GM13977 (cell line): ENCODE results near the gene GARNL3.

Experiments
- DNase-seq: peaks from one replicate; pipeline ENCODE4 v3.0.0; 2012; ENCODE audit warnings: low spot score
- in situ Hi-C: fragments of 300-500 bp; cut with MboI; formaldehyde crosslinking; loops from one replicate; pipeline ENCODE4 v1.12.0; 2022; ENCODE audit warnings: low sequenced_read_pairs, low pct_unique_long_range_greater_than_20kb, mixed read lengths, inconsistent platforms; ENCODE audit not compliant: unreplicated experiment
- TF ChIP-seq, protein P1 (sequence below): IDR thresholded peaks from 2 replicates; pipeline ENCODE4 v1.5.1; 2012; ENCODE audit warnings: mild to moderate bottlenecking, control low read depth; ENCODE audit not compliant: insufficient read depth; ENCODE audit errors: extremely low read depth, missing control alignments

Gene GARNL3

DNA sequence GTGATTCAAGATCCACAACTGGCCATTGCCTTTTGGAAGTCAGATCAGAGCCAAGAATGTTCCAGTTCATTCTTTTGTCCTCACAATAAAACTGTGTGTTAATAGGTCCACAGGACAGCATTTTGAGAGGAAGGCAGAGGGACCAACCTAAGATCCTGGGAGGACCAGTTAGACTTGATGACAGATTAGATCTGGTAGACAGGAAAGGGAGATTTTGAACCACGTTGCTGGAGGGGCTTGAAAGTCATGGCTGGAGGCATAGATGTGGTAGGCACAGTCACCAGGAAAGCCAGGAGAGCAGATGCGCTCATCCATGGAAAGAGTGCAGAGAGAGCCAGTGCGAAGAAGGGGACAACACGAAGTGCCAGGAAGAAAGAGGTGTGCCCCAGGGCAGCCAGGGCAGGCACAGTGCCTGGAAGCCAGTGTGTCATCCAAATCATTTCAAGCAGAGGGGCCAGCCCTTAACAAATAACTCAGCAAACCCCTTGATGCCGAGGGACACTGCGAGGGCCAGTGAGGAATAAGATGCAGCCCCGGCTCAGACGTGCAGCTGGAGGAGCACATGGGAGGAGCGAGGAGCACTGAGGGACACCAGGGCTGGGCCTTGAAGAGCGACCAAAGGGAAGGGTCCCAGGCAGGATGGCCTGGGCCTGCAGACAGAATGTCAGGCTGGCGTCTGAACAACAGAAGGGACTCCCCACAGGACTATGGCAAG lies 119.6 kb downstream of the GARNL3 start:
- TF ChIP-seq, protein P1, sequence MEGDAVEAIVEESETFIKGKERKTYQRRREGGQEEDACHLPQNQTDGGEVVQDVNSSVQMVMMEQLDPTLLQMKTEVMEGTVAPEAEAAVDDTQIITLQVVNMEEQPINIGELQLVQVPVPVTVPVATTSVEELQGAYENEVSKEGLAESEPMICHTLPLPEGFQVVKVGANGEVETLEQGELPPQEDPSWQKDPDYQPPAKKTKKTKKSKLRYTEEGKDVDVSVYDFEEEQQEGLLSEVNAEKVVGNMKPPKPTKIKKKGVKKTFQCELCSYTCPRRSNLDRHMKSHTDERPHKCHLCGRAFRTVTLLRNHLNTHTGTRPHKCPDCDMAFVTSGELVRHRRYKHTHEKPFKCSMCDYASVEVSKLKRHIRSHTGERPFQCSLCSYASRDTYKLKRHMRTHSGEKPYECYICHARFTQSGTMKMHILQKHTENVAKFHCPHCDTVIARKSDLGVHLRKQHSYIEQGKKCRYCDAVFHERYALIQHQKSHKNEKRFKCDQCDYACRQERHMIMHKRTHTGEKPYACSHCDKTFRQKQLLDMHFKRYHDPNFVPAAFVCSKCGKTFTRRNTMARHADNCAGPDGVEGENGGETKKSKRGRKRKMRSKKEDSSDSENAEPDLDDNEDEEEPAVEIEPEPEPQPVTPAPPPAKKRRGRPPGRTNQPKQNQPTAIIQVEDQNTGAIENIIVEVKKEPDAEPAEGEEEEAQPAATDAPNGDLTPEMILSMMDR = no peak

DNA sequence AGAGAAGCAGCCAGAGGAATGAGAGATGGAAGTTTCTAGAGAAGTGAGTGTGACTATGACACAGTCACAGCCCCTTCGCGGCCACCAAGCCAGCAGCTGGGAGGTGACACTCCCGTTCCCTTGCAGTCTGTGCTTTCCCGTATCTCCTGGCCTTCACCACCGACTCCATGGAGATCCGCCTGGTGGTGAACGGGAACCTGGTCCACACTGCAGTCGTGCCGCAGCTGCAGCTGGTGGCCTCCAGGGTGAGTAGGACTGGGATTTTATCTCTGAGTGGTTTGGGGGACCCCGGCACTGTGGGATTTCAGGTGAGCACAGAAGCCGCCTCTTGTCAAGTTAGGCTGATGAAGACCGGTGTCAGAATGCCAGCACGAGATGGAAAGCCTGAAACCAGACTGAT lies 120.3 kb downstream of the GARNL3 start:
- in situ Hi-C loops = no loop called here
- DNase-seq = no peak
- TF ChIP-seq, protein P1 = no peak

More for the DNA sequence above, 119.6 kb downstream of the GARNL3 start:
- DNase-seq = no peak
- in situ Hi-C loops = no loop called here

DNA sequence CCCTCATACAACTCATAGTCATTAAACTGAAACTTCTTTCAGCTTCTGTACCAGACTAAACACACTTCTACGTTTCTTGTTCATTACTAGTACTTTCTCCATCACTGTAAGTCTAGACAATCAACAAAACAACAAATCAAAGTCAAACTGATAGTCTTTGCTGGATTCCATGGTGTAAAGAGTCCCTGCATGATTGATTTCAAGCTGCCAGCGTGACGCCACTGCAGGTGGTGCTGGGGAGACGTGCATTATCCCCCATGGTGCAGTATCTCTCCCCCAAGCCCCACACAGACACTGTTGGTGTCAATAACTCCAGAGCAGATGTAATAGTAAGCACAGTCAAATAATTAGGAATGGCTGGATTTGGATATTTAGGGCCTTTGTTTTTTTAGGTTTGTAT lies 121.7 kb downstream of the GARNL3 start:
- in situ Hi-C loops = no loop called here
- TF ChIP-seq, protein P1 = no peak
- DNase-seq = no peak

DNA sequence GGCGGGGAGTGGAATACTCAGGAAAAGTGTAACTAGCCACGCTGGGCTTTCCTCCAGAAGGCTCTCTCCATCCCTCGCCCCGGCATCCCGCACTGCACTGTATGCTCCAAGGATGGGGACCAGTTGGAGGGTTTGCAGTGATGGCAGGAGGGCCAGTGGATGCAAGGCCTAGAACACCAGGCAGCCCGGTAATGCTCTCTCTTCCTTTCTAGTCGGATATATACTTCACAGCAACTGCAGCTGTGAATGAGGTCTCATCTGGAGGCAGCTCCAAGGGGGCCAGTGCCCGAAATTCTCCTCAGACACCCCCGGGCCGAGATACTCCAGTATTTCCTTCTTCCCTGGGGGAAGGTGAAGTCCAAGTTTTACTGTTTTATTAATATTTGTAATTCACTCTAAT lies 122.4 kb downstream of the GARNL3 start:
- in situ Hi-C loops = no loop called here
- TF ChIP-seq, protein P1 = no peak
- DNase-seq = no peak

DNA sequence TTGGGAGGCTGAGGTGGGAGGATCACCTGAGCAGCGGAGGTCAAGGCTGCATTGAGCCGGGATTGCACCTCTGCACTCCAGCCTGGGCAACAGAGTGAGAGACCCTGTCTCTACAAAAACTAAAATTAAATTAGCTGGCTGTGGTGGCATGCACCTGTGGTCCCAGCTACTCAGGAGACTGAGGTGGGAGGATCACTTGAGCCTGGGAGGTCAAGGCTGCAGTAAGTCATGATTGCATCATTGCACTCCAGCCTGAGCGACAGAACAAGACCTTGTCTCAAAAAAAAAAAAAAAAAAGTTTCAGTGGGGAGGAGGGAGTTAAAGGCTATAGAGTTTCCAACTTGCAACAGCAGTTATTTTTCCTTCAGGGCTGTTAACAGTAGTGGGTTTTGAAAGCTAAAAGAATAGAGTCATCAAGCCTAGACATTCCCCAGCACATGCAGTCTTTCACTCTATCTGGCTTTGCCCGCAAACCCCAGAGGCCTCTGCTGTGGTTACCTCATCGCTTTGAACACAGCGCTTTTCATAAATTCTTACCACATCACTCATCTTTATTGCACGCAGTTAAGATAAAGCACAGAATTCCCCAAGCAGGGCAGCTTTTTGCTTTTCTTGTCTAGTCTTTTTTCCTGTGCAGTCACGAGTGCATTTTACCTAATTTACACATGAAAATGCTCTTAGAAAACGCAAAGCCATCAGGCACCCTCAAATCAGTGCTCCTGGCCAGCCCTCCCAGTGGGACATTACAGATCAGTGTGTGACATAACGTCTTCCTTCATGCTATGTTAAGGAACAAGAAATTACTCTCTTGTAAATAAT lies 123.7 kb downstream of the GARNL3 start:
- in situ Hi-C loops = no loop called here
- TF ChIP-seq, protein P1 = no peak
- DNase-seq = peak; percentile 73

DNA sequence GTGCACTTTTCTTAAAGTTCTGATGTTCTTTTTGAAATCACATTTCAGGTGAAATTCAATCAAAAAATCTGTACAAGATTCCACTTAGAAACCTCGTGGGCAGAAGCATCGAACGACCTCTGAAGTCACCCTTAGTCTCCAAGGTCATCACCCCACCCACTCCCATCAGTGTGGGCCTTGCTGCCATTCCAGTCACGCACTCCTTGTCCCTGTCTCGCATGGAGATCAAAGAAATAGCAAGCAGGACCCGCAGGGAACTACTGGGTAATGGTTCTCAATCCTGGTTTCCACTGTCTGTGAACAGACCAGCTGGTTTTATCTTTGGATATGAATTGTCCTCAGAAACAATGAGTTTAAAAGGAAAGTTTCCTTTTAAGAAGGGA lies 124.3 kb downstream of the GARNL3 start:
- DNase-seq = no peak
- in situ Hi-C loops = no loop called here
- TF ChIP-seq, protein P1 = no peak
